Keratinocyte (primary cell): ENCODE data around the gene CIPC.

ENCODE experiments used
- EZH2 ChIP-seq: IDR thresholded peaks from one replicate; pipeline ENCODE4 v1.6.1; 2012; ENCODE audit warnings: inconsistent platforms, mild to moderate bottlenecking, low read length, moderate library complexity
- TF ChIP-seq, protein P1 (sequence below), 3 experiments: IDR thresholded peaks in 1 of 3; conservative IDR thresholded peaks in 1 of 3; optimal IDR thresholded peaks in 1 of 3; 2 replicates in 2 of 3; 3 replicates in 1 of 3; pipeline versions ENCODE3 to v1.5.1; 2011; ENCODE audit warnings: low read length in 3 of 3, mild to moderate bottlenecking in 3 of 3, moderate library complexity in 2 of 3, control low read depth in 1 of 3, inconsistent platforms in 1 of 3; ENCODE audit not compliant: insufficient read depth in 2 of 3; ENCODE audit errors: extremely low read depth in 1 of 3

- TF ChIP-seq, protein P1, sequence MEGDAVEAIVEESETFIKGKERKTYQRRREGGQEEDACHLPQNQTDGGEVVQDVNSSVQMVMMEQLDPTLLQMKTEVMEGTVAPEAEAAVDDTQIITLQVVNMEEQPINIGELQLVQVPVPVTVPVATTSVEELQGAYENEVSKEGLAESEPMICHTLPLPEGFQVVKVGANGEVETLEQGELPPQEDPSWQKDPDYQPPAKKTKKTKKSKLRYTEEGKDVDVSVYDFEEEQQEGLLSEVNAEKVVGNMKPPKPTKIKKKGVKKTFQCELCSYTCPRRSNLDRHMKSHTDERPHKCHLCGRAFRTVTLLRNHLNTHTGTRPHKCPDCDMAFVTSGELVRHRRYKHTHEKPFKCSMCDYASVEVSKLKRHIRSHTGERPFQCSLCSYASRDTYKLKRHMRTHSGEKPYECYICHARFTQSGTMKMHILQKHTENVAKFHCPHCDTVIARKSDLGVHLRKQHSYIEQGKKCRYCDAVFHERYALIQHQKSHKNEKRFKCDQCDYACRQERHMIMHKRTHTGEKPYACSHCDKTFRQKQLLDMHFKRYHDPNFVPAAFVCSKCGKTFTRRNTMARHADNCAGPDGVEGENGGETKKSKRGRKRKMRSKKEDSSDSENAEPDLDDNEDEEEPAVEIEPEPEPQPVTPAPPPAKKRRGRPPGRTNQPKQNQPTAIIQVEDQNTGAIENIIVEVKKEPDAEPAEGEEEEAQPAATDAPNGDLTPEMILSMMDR (optimal IDR thresholded peaks at IDR 0.05 in 1 of 3, IDR thresholded peaks at IDR 0.05 in 1 of 3, conservative IDR thresholded peaks at IDR 0.05 in 1 of 3; ENCODE audit: extremely low read depth in 1 of 3, insufficient read depth in 2 of 3, low read length in 3 of 3) = peak; percentile 90 to 97 (median 95)
- no peak for TF ChIP-seq EZH2
Measured at GRCh38 chr14:77067632-77068516, 30.2 kb upstream of the CIPC start.
